NCI-H524 treated with DMSO at 0.1 percent for 48 hours (cell line): ENCODE measurements around the gene SCG2.
"Not testable (repeated sequence)": the region's sequence is repeated elsewhere in the genome, so short reads cannot be mapped to it uniquely, and the experiment has no call there.

Source experiments
- DNase-seq: peaks from one replicate; lab custom pipeline; 2025; lab: John Stamatoyannopoulos, UW

SCG2 gene

DNA sequence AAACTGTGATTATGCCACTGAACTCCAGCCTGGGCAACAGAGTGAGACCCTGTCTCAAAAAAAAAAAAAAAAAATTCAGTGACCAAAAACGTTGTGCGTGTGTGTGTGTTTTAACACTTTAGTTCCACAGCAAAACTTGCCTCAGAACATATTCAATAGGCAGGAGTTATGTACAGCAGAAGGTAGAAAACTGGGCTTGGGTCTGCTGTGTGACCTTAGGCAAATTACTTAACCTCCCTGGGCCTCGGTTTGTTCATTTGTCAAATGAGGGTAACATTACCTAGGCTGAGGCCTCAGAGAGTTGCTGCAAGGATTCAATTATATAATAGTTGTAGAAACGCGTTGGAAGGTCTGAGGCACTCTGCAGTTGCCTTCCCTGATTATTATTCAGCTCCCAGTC lies 10.3 kb upstream of the SCG2 start:
- no peak for DNase-seq

DNA sequence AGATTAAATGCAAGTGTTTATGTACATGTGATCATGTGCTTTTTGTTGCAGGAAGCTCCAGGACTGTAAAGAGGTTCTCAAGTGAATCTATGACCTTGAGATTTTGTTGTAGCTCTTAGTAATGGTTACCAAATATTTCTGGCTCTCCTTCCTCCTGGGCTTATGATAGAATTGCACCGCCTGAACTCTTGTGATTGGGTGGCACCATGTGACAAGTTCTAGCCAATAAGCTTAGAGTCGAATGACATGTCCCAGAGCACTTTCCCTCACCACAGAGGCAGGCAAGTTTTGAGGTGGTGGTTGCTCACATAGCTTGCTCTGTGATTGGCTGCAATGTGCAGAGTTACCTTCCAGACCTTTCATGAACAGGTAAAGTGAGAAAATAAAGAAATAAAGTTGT lies 8.9 kb upstream of the SCG2 start:
- DNase-seq = no peak

DNA sequence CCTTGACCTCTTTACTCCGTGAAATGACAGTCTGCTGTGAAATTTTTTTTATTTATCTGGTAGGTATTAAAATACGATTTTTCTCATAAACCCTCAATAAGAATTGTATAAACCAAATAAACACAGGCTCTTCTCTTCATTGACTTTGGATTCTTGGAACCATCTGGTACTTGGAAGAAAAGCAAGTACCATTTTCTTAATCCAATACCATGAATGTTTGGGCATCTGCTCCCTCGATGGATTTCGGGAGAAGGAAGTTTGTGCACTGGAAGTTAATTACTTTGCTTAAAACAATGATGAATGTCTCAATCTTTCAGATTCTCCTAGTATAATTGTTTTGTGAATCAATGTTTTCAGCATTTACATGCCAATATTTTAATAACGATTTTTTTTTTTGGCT lies 5.3 kb upstream of the SCG2 start:
- DNase-seq = no peak

DNA sequence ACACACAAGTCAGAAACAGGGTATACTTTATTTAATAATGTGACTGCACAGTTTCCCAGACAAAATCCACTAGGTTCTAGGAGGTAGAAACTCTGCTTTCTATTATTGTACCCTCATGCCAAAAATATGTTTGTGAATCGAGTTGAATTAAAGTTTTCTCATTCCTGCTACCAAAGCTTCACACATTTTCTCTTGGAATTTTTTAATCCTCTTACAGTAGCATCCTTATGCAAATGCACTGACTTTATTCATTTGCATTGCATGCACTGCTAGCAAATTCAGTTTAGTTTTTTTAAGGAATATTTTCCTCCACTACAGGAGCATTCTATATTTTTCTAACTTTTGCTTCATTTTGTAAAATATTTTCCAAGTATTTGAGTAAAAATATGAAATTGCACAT lies 4.8 kb upstream of the SCG2 start:
- DNase-seq = no peak

DNA sequence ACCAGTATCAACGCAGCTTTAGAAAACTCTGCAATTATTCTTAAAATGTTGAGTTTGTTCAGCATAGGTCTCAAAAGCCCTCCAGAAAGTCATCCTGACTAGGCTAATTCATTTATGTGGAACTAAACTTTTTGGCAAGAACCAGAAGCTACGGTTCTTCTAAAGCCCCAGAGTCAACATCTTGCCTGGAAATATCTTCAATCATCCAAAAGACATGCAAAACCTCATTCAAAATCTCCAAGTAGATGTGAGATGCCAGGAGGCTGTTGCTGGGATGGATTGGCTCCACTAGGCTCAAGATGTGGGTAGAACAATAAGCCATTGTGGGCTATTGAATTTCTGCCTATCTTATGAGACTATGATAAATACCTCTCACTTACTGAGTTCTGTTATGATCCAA lies 2.1 kb upstream of the SCG2 start:
- DNase-seq = no peak

DNA sequence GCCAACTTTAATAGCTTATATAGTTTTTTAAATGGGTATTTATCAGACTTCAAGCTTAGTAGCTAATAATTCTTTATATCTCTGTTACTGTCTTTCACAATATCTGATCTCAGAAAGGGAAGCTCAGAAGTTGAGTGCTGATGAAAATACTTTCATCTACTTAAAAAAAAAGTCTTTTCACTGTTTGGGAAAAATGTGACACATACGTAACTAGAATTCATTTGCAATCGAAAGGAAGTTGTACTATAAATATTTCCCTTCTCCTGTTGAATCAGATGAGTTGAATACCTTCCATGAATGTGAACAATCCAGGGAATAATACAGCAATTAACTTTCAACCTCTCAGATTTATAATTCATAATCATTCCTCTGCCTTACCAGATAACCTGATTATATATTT lies 811 bp upstream of the SCG2 start:
- no peak for DNase-seq

DNA sequence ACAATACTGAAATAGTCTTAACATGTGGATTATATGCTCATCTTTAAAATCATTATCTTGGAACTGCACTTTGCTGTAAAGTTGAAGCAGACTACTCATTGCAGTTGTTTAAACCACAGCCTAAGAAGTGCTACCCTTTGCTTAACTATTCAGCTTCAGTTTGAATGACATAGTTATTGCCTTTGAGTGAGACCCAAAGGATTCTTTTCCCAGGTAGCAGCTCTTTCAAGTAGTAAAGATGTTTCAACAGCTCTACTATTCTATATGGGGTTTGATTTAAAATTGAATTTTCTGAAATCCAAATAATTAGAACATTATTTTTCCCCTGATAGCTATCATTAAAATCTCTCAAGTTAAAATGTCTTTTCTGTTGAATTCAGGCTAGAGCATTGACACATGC lies 1.1 kb downstream of the SCG2 start:
- DNase-seq = no peak

DNA sequence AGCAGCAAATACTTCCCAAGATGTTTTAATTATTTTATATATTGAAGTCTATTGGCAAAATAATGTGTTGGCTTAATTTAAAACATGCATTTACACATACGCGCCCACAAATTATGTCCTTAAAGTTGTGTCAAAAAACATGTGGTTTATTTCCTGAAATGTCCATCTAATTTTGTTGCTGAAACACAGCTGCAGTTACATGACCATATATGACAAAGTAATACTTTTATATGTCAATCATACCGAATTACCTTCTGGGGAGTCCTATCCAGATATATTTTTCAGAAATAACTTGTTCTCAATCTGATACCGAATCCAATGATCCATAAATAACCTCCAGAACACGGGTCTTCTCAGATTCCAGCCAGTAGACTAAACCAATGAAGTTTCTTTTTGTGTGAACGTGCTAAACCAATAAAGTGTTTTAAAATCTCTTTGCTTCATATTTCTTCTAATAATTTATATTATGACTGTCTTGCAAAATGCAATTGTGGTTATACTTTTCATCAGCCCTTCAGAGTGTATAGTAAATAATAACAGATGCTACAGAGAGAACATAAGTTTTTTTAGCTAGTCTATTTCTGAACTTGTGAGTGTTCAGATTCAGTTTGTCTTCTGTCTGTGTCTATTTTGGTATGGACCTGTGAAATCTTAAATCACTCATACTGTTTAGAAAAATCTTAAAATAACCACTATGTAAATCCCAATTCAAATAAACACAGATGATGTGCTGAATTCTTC lies 2.4 kb downstream of the SCG2 start:
- DNase-seq = no peak

DNA sequence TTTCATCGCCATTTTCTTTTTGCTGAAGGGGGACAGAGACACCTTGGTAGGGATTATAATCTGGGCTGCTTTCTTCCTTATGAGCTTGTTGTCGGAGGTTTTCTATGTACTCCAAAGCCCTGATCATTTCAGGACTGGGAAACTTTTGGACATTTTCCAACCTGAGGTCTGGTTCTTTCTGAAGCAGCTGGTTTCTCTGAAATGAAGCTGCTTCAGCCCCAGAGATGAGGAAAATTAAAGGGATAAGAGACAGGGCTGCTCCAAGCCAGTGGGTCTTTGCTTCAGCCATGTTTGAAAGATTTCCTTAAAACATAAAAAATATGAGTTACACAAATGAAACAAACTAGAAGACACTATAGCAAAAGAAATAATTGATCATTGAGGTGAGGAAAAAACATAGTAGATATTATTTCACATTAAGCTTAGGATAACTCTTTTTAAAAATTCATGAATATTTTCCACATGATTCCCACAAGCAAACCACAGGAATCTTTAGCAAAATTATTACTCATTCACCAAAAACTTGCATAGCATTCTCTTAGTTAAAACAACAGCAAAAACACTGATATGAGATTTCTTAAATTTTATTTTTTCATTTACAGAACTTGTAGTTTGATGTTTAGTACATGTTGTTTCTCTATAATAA lies 3.0 kb downstream of the SCG2 start:
- no peak for DNase-seq

DNA sequence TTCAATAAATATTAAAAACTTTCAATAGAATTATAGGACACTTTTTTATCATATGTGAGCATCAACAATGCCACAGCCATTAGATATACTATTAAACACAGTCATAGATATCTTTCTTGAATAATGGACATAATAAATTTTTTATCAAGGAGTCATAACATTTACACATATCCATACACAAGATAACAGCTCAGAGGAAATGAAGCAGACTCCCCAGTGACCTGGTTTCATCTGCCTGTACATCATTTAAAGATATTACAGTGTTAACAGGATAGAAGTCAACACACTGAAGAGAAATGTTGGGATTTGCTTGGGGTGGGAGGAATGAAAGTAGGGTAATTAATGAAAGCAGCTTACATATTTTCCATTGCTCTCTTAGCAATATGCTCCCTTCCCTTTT lies 5.1 kb downstream of the SCG2 start:
- DNase-seq = no peak

DNA sequence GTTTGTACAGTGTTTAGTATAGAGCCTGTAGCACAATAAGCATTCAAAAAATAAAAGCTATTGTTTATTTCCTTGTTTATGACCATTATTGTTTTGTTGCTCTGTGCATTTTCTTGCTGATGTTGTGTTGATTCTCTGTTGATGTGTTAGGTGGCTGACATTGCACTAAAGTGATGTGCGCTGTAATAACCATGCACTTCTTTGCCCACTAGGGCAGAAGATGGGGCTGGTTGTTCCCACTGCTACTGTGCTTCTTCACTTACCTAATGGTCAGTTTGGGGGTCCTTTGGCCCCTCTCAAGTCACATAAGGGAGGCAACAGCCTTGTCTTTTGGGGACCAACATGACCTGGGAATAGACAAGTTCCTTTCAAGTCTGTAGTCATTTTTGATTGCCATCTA lies 6.0 kb downstream of the SCG2 start:
- no peak for DNase-seq

DNA sequence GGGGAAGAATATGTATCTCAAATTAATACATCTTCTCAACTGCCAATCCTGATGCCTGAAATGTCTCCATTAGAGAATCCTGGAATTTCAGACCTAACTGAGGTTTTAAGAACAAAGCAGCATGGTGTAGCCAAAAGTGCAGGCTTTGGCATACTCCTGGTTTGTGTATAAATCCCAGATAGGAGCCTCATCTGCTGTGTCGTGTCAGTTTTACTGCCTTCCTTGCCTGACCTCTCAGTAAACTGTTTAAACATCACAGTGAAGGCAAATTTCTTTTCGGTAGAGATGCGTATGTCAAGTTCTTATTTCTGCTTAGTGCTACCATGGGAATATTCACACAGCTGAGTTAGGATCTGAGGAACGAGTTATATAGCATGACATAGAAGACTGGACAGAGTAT lies 7.3 kb downstream of the SCG2 start:
- no peak for DNase-seq

DNA sequence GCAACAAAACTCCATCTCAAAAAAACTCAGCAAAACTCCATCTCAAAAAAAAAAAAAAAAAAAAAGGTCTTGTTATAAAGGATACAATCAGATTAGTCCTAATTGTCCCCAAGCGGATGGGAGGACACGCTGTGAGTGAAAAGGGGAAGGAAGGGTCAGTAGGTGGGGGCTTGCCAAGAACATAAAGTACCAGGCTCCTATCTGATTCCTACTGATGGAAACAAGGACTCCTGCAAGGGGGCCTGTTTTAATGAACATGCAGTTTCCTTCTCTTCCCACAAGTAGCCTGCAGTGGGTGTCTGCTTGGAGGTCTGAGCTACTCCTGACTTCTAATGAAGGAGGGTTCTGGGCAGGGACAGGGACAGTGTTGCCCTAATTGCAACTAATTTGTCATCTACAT lies 7.9 kb downstream of the SCG2 start:
- DNase-seq = no peak

DNA sequence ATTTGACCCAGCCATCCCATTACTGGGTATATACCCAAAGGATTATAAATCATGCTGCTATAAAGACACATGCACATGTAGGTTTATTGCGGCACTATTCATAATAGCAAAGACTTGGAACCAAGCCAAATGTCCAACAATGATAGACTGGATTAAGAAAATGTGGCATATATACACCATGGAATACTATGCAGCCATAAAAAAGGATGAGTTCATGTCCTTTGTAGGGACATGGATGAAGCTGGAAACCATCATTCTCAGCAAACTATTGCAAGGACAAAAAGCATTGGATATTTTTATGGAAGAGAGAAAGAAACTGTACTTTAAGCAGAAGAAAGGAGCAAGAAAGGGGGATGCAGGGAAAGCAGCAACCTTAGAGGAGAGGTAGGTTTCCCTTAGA lies 9.5 kb downstream of the SCG2 start:
- DNase-seq = not testable (repeated sequence)

DNA sequence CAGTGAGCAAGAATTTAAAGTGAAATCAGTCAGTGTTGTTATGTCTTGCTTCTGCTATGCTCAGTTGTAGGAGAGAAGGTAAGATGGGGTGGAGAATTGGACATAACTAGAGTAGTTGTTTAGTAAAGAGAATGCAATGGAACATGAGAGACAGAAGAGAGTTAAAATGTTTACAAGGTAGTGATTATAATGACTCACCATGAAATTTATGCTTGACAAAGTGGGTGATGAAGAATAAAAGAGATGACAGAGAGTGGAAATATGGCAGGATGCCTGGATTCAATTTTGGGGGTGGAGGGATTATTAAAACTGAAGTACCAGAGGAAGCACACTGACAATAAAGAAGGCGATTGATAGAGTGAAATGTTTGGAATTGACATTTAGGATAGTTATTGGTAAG lies 10.6 kb downstream of the SCG2 start:
- DNase-seq = no peak

DNA sequence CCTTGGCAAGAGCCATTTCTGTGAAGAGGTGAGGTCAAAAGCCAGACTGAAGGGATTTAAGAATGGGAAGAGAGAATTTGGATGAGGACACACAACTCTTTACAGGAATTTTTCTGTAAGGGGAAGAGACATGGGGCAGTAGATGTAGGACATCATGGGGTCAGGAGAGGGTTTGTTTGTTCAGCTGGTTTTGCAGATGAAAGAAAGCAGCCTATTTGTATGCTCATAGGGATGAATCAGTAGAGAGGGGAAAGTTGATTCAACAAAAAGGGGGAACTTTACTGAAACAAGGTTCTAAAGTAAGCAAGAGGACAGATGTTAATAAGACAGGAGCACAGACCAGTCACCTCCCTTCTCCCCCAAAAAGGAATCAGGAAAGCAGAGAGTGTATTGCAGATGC lies 11.2 kb downstream of the SCG2 start:
- DNase-seq = no peak

DNA sequence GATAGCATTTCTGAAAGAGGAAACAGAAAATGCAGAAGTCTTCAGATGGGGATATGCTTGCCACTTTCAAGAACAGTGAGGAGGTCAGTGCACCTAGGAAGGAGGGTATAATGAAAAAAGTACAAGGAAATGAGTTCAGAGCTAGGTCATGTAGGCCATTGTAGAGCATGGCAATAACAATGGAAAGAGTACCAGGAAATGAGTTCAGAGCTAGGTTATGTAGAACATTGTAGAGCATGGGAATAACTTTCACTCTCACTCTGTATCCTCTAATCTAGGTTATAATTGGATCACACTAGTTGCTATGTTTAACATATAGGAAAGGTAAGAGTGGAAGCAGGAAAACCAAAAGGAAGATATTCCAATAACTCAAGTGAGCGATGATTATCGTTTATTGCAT lies 12.3 kb downstream of the SCG2 start:
- DNase-seq = no peak

DNA sequence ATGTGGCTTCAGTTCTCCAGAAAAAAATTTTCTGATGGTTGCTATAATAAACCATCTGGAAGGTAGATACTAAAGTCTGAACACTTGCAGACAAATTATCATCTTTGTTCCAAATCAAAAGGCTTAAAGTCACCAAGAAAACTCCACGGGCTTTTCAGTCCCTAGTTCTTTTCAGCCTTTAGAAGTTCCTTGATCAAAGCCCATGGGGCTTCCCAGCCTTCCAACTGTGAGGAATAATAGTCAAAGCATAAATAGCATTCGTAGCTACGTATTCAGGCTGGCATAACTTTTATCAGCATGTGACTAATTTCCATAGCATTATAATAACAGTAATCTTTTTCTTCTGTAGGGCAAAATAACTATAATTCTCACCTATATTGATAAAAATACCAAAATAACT lies 13.9 kb downstream of the SCG2 start:
- DNase-seq = no peak

DNA sequence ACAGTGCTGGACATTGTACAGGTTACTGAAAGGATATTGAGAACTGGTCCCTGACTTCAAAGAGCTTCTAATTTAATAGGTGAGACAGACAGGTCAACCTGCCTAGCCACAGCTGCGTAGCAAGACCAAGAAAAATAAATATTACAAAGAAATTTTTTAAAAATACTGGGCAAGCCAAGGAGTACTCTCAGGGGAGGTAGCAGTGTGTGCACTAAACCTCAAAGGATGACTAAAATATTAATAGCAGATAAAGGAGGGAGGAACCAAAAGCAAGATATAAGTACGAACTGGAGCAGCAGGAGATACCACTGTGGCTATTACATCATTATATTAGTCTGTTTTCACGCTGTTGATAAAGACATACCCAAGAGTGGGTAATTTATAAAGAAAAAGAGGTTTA lies 14.9 kb downstream of the SCG2 start:
- DNase-seq = no peak

DNA sequence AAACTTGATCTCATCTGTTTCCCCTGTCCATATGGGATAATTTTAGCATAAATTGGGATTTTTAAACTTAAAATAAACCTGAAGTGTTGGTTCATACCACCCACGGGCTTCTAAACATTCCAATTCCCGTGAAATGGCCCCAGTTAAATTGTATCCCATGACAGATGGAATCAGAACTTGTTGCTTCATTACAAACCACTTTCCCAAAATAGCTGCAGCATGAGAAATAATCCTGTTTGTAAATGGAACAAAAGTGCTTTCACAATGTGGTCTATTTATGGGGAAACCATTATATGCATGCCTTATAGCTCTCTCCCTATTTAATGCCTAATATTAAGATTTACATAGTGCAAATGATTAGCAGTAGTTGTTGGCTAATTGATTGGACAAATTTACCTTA lies 15.9 kb downstream of the SCG2 start:
- DNase-seq = peak; percentile 13

DNA sequence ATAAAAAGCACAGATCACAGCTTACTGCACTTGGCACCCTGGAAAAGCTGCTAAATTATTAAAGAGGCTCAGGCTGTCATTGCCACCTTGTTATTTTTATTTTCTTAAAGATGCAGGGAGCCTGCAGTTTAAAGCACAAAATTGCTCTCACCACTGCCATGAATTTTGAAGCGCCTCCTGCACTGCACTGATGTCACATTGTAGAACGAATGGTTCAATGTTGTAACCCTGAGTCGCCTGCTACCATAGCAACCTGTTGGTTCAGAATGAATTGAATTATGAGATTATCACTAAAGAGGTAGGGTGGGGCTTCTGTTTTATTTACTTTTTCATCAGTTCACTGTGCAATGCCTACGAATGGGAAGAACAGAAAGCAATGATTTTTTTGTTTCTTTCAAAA lies 16.5 kb downstream of the SCG2 start:
- DNase-seq = peak; percentile 38

DNA sequence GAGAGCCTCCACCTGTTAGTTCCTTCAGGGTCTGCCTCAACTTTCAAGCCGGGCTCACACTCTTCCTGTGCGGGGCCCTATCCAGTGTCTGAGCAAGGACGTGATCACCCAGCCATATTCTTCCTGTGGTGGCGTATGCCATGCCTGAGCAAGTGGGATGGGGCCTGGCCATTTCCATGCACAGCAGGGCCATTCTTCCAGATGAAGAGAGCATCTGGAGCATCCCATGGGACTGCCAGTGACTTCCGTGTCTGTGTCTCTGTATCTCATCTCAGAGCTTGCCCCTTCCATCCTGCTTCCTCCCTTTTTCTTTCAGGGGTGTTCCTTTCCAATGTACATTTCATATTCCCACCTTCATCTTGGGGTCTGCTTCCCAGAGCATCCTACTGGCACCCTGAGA lies 20.2 kb downstream of the SCG2 start:
- DNase-seq = no peak

DNA sequence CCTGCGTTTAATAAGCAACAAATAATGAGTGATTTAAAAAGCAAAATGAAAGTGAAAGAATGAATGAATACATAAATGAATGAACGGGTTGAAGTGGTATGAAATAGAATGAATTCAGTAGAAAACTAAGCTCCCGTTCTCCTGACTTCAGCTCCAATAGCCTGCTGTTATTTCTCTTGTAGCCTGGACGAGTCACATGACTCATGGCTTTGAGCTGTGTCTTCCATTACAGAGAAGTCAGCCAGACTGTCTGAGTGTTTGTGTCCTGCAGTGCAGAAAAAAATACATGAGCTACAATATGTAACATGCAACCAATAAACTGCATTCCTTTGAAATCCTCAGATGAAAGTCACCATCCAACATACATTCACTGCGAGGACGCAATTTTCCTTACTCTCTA lies 21.2 kb downstream of the SCG2 start:
- no peak for DNase-seq

DNA sequence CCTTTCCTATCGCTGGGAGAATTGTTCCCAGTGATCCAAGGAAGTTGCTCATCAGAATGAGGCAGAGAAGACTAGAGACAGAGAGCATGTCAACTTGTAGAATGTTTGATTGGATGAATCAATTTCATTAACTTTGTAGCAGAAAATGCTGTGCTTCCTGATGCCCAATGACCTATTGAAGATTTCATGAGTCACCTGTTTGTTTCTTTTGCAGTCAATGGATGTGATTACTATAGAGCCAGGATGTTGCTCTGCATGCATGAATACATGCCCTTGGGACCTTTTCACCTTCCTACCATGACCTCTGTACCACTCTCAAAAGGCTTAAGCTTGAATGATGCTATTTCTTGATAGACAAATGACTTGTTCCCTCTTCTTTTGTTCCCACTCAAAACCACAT lies 23.3 kb downstream of the SCG2 start:
- DNase-seq = no peak
